NCI-H82 treated with DMSO at 0.1 percent for 48 hours (cell line): ENCODE data around the gene TRIM13.
A peak's percentile ranks its signal among the peaks of the same experiment; 100 is the strongest.
"Not testable (repeated sequence)": the region's sequence is repeated elsewhere in the genome, so short reads cannot be mapped to it uniquely, and the experiment has no call there.

Source experiments
- DNase-seq: peaks from one replicate; lab custom pipeline; 2025; ENCODE audit not compliant: unreplicated experiment; lab: John Stamatoyannopoulos, UW

Gene TRIM13

GRCh38 chr13:49996951-49997895 lies at the start of gene TRIM13:
Gene TRIM13, plus strand, starts transcription at chr13:49997042. Its CDS starts 14,899 bp downstream, at chr13:50011941.
- peak; percentile 82 for DNase-seq

GRCh38 chr13:49948777-49949270 lies 48.0 kb upstream of the TRIM13 start:
- not testable (repeated sequence) for DNase-seq

- no peak for DNase-seq
Observed at GRCh38 chr13:49951754-49952535, 44.9 kb upstream of the TRIM13 start.

GRCh38 chr13:49953560-49953959 lies 43.3 kb upstream of the TRIM13 start:
- no peak for DNase-seq

GRCh38 chr13:49954674-49955455 lies 42.0 kb upstream of the TRIM13 start:
- no peak for DNase-seq

- DNase-seq: no peak
Observed at GRCh38 chr13:49956131-49956530, 40.7 kb upstream of the TRIM13 start.

GRCh38 chr13:49958321-49958720 lies 38.5 kb upstream of the TRIM13 start:
- no peak for DNase-seq

- no peak for DNase-seq
Observed at GRCh38 chr13:49967456-49967855, 29.4 kb upstream of the TRIM13 start.

GRCh38 chr13:49972709-49973108 lies 24.1 kb upstream of the TRIM13 start:
- no peak for DNase-seq

GRCh38 chr13:49975826-49976225 lies 21.0 kb upstream of the TRIM13 start:
- DNase-seq: no peak

- DNase-seq: peak; percentile 52
Observed at GRCh38 chr13:49976314-49977258, 20.3 kb upstream of the TRIM13 start.

GRCh38 chr13:49977992-49978391 lies 18.9 kb upstream of the TRIM13 start:
- DNase-seq: no peak

- DNase-seq: peak; percentile 15
Observed at GRCh38 chr13:49980266-49980665, 16.6 kb upstream of the TRIM13 start.

GRCh38 chr13:49985129-49985528 lies 11.7 kb upstream of the TRIM13 start:
- DNase-seq: no peak

- DNase-seq: no peak
Observed at GRCh38 chr13:49986471-49986870, 10.4 kb upstream of the TRIM13 start.

- DNase-seq: not testable (repeated sequence)
Observed at GRCh38 chr13:49990612-49991011, 6.2 kb upstream of the TRIM13 start.

GRCh38 chr13:49993111-49993510 lies 3.7 kb upstream of the TRIM13 start:
- DNase-seq: no peak

- DNase-seq: no peak
Observed at GRCh38 chr13:49993666-49994065, 3.2 kb upstream of the TRIM13 start.

- DNase-seq: no peak
Observed at GRCh38 chr13:49995625-49996101, 1.2 kb upstream of the TRIM13 start.
